CD4-positive, alpha-beta memory T cell (primary cell): ENCODE results near the gene SNHG17. TPM values are rescaled to one million over a fixed set of nuclear protein-coding genes. Genes with fewer than 3 reads are reported as not detected.
A peak's percentile ranks its signal among the peaks of the same experiment; 100 is the strongest.

Source experiments
- CTCF ChIA-PET: fragments of 350-600 bp; sonication (Branson Sonifier 250); formaldehyde crosslinking; loops from one replicate; lab custom pipeline; 2021; ENCODE audit warnings: inconsistent platforms; ENCODE audit not compliant: partially characterized antibody; lab: Charles Lee
- POLR2A ChIA-PET: fragments of 350-600 bp; sonication (Branson Sonifier 250); formaldehyde crosslinking; loops from one replicate; lab custom pipeline; 2021; ENCODE audit not compliant: partially characterized antibody; lab: Charles Lee
- DNase-seq, 5 donors: peaks; one replicate each; pipeline versions ENCODE4 v3.0.0 to v3.0.0-alpha.2; 2020 to 2022; ENCODE audit warnings: mixed read lengths in 1 of 5
- H3K27ac ChIP-seq: one replicate; pipeline ENCODE4 v1.7.0; 2013; ENCODE audit warnings: low read depth, low read length
- H3K27me3 ChIP-seq: 2 replicates; pipeline ENCODE4 v1.7.0; 2013; ENCODE audit warnings: mild to moderate bottlenecking, low read length, moderate library complexity; ENCODE audit not compliant: insufficient read depth
- H3K36me3 ChIP-seq: 2 replicates; pipeline ENCODE4 v1.7.0; 2013; ENCODE audit warnings: mild to moderate bottlenecking, low read length, moderate library complexity; ENCODE audit not compliant: insufficient read depth
- H3K4me1 ChIP-seq: 2 replicates; pipeline ENCODE4 v1.7.0; 2013; ENCODE audit warnings: mild to moderate bottlenecking, low read length, moderate library complexity; ENCODE audit not compliant: insufficient read depth
- H3K4me3 ChIP-seq, 2 donors: one replicate each; pipeline ENCODE4 v1.7.0; 2013; ENCODE audit warnings: low read length in 2 of 2, mild to moderate bottlenecking in 1 of 2
- H3K9me3 ChIP-seq, 2 donors: one replicate each; pipeline ENCODE4 v1.7.0; 2013; ENCODE audit warnings: low read length in 2 of 2, control low read depth in 1 of 2; ENCODE audit not compliant: control insufficient read depth in 1 of 2
- H3K27ac Mint-ChIP-seq, 7 donors: one replicate each; pipeline ENCODE4 v1.8.0; 2020 to 2021; ENCODE audit warnings: mixed read lengths in 7 of 7, mild to moderate bottlenecking in 6 of 7, inconsistent platforms in 3 of 7, moderate library complexity in 3 of 7
- H3K27me3 Mint-ChIP-seq, 2 donors: one replicate each; pipeline ENCODE4 v1.8.0; 2020 to 2021; ENCODE audit warnings: mixed read lengths in 2 of 2
- H3K36me3 Mint-ChIP-seq, 2 donors: one replicate each; pipeline ENCODE4 v1.8.0; 2020 to 2021; ENCODE audit warnings: mixed read lengths in 2 of 2, inconsistent platforms in 1 of 2, mild to moderate bottlenecking in 1 of 2
- H3K4me1 Mint-ChIP-seq, 4 donors: one replicate each; pipeline ENCODE4 v1.8.0; 2020 to 2021; ENCODE audit warnings: mixed read lengths in 4 of 4, mild to moderate bottlenecking in 1 of 4
- H3K4me3 Mint-ChIP-seq, 8 donors: one replicate each; pipeline ENCODE4 v1.8.0; 2020 to 2021; ENCODE audit warnings: mixed read lengths in 8 of 8, mild to moderate bottlenecking in 7 of 8, moderate library complexity in 6 of 8, inconsistent platforms in 3 of 8
- H3K9me3 Mint-ChIP-seq, 8 donors: one replicate each; pipeline ENCODE4 v1.8.0; 2020 to 2021; ENCODE audit warnings: mixed read lengths in 8 of 8, mild to moderate bottlenecking in 5 of 8, inconsistent platforms in 3 of 8, moderate library complexity in 1 of 8
- intact Hi-C: fragments of 100-400 bp; cut with micrococcal nuclease; formaldehyde crosslinking; loops from one replicate; pipeline ENCODE4 v1.15.1; 2023
- polyA plus RNA-seq, 2 donors: library from polyadenylated mRNA; unstranded; fragments of 300-500 nt; fragmentation: Illumina TruSeq; gene quantifications; one replicate each; pipeline ENCODE4 v1.2.3, GENCODE V29; 2021
- total RNA-seq, 2 experiments: library from RNA; stranded (reverse); gene quantifications; one replicate each; pipeline ENCODE4 v1.2.3, GENCODE V29; 2021

The SNHG17 gene
- total and polyA plus RNA-seq, 4 experiments from 2014 or later, result 43.7 to 109 (median 47.9) TPM

GRCh38 chr20:38460040-38460623, 25.0 kb upstream of the SNHG17 start:
- intact Hi-C loops, result no loop called here
- no peak overlapping the region for H3K4me3 ChIP-seq
- ChIA-PET POLR2A (no interaction called here), CTCF (interaction anchor here (0.7 kb wide), 1 partner anchor 44 kb away, joined by 3 read pairs; no protein-coding TSS in a partner anchor)
- H3K9me3 Mint-ChIP-seq, result no peaks in the 10 kb centered on the region
- H3K27ac ChIP-seq, result no peak overlapping the region
- no peaks in the 10 kb centered on the region for H3K9me3 ChIP-seq
- no peaks in the 10 kb centered on the region for H3K36me3 Mint-ChIP-seq
- H3K27ac Mint-ChIP-seq, result no peak overlapping the region
- no peaks in the 10 kb centered on the region for H3K36me3 ChIP-seq
- no peak for DNase-seq
- no peaks in the 10 kb centered on the region for H3K4me1 ChIP-seq
- H3K4me1 Mint-ChIP-seq, result no peaks in the 10 kb centered on the region
- no peak overlapping the region for H3K4me3 Mint-ChIP-seq
- no peaks in the 10 kb centered on the region for H3K27me3 ChIP-seq
- no peaks in the 10 kb centered on the region for H3K27me3 Mint-ChIP-seq

- CTCF ChIA-PET, result no interaction called here
- no peaks in the 10 kb centered on the region for H3K27me3 ChIP-seq
- no peaks in the 10 kb centered on the region for H3K4me1 ChIP-seq
- no peak overlapping the region for H3K27ac Mint-ChIP-seq
- no peak for DNase-seq
- no peaks in the 10 kb centered on the region for H3K9me3 ChIP-seq
- H3K9me3 Mint-ChIP-seq, result no peaks in the 10 kb centered on the region
- H3K4me1 Mint-ChIP-seq, result no peaks in the 10 kb centered on the region
- no peaks in the 10 kb centered on the region for H3K36me3 Mint-ChIP-seq
- no peaks in the 10 kb centered on the region for H3K36me3 ChIP-seq
- H3K4me3 Mint-ChIP-seq, result no peak overlapping the region
- POLR2A ChIA-PET, result no interaction called here
- intact Hi-C loops, result no loop called here
- no peaks in the 10 kb centered on the region for H3K27me3 Mint-ChIP-seq
- H3K4me3 ChIP-seq, result no peak overlapping the region
- no peak overlapping the region for H3K27ac ChIP-seq
Measured at GRCh38 chr20:38458314-38458713, 23.2 kb upstream of the SNHG17 start.

- no peak overlapping the region for H3K4me3 Mint-ChIP-seq
- H3K27ac Mint-ChIP-seq, result peak overlapping the region in 1 of 7 donors; percentile 4
- no peaks in the 10 kb centered on the region for H3K4me1 ChIP-seq
- H3K9me3 Mint-ChIP-seq, result no peaks in the 10 kb centered on the region
- CTCF ChIA-PET, result interaction anchor here (1.1 to 1.2 kb wide), 2 partner anchors 9 to 19 kb away, joined by 4 to 6 read pairs; no protein-coding TSS in a partner anchor
- H3K27me3 Mint-ChIP-seq, result no peaks in the 10 kb centered on the region
- H3K4me1 Mint-ChIP-seq, result peaks cover 0 to 5% (median under 1%) of the 10 kb centered on the region in 4 donors
- H3K27ac ChIP-seq, result no peak overlapping the region
- H3K36me3 Mint-ChIP-seq, result peaks cover 15 to 16% of the 10 kb centered on the region in 2 donors
- POLR2A ChIA-PET, result interaction anchor here (1.2 kb wide), 1 partner anchor 8 kb away, joined by 3 read pairs; no protein-coding TSS in a partner anchor
- no peak for DNase-seq
- no peak overlapping the region for H3K4me3 ChIP-seq
- no peaks in the 10 kb centered on the region for H3K9me3 ChIP-seq
- H3K36me3 ChIP-seq, result peaks cover 9% of the 10 kb centered on the region
- intact Hi-C loops, result no loop called here
- H3K27me3 ChIP-seq, result no peaks in the 10 kb centered on the region
Measured at GRCh38 chr20:38454556-38455473, 19.7 kb upstream of the SNHG17 start.

- Mint-ChIP-seq H3K27me3 (no peaks in the 10 kb centered on the region), H3K9me3 (no peaks in the 10 kb centered on the region), H3K4me3 (no peak overlapping the region), H3K4me1 (peaks cover 0 to 9% (median under 1%) of the 10 kb centered on the region in 4 donors), H3K27ac (no peak overlapping the region), H3K36me3 (peaks cover 23% of the 10 kb centered on the region in 2 donors)
- no peaks in the 10 kb centered on the region for H3K4me1 ChIP-seq
- intact Hi-C loops, result no loop called here
- ChIA-PET POLR2A (interaction anchor here (1.3 kb wide), 1 partner anchor 19 kb away, joined by 3 read pairs; the partner anchor contains the start of gene SNHG17), CTCF (interaction anchor here (1.0 to 1.2 kb wide), 2 partner anchors 19 to 20 kb away, joined by 4 to 6 read pairs; partner anchors contain the start of gene SNHG17)
- no peak overlapping the region for H3K4me3 ChIP-seq
- no peak overlapping the region for H3K27ac ChIP-seq
- no peaks in the 10 kb centered on the region for H3K27me3 ChIP-seq
- no peak for DNase-seq
- no peaks in the 10 kb centered on the region for H3K9me3 ChIP-seq
- H3K36me3 ChIP-seq, result peaks cover 12% of the 10 kb centered on the region
Measured at GRCh38 chr20:38453941-38454340, 18.8 kb upstream of the SNHG17 start.

GRCh38 chr20:38452880-38453624, 17.9 kb upstream of the SNHG17 start:
- ChIA-PET CTCF (interaction anchor here (0.9 to 1.2 kb wide), 3 partner anchors 18 to 21 kb away, joined by 4 to 6 read pairs (median 5); partner anchors contain the start of gene SNHG17), POLR2A (interaction anchor here (1.3 kb wide), 1 partner anchor 18 kb away, joined by 3 read pairs; the partner anchor contains the start of gene SNHG17)
- no peak overlapping the region for H3K4me3 ChIP-seq
- Mint-ChIP-seq H3K27ac (no peak overlapping the region), H3K4me3 (no peak overlapping the region), H3K9me3 (no peaks in the 10 kb centered on the region), H3K27me3 (no peaks in the 10 kb centered on the region), H3K36me3 (peaks cover 23% of the 10 kb centered on the region in 2 donors), H3K4me1 (peaks cover 4 to 16% (median 5%) of the 10 kb centered on the region in 4 donors)
- H3K4me1 ChIP-seq, result no peaks in the 10 kb centered on the region
- peaks cover 12% of the 10 kb centered on the region for H3K36me3 ChIP-seq
- no peak for DNase-seq
- H3K27ac ChIP-seq, result no peak overlapping the region
- intact Hi-C loops, result no loop called here
- H3K27me3 ChIP-seq, result no peaks in the 10 kb centered on the region
- no peaks in the 10 kb centered on the region for H3K9me3 ChIP-seq

GRCh38 chr20:38450412-38450975, 15.4 kb upstream of the SNHG17 start:
- Histone ChIP-seq H3K4me3 (no peak overlapping the region), H3K27me3 (no peaks in the 10 kb centered on the region), H3K36me3 (peaks cover 12% of the 10 kb centered on the region), H3K4me1 (peaks cover 21% of the 10 kb centered on the region), H3K9me3 (no peaks in the 10 kb centered on the region), H3K27ac (no peak overlapping the region)
- H3K36me3 Mint-ChIP-seq, result peaks cover 23 to 26% of the 10 kb centered on the region in 2 donors
- intact Hi-C loops, result no loop called here
- H3K27me3 Mint-ChIP-seq, result no peaks in the 10 kb centered on the region
- DNase-seq, result no peak
- peaks cover 8 to 33% (median 20%) of the 10 kb centered on the region in 4 donors for H3K4me1 Mint-ChIP-seq
- peak overlapping the region in 1 of 8 donors; percentile 2 for H3K4me3 Mint-ChIP-seq
- no peaks in the 10 kb centered on the region for H3K9me3 Mint-ChIP-seq
- peak overlapping the region in 3 of 7 donors; percentile 3 to 49 (median 3) for H3K27ac Mint-ChIP-seq
- CTCF ChIA-PET, result no interaction called here
- POLR2A ChIA-PET, result no interaction called here
